ENCODE measurements around the gene RHNO1.

RHNO1 gene

GRCh38 chr12:2851931-2852330 lies 25.1 kb upstream of the RHNO1 start:
- no peak for DNase-seq (ENCODE audit: extremely low read depth, low read depth)
- no peak overlapping the region for H3K4me3 ChIP-seq (replicated peaks; ENCODE audit: low read depth, low read length)
- TF ChIP-seq, protein P1, sequence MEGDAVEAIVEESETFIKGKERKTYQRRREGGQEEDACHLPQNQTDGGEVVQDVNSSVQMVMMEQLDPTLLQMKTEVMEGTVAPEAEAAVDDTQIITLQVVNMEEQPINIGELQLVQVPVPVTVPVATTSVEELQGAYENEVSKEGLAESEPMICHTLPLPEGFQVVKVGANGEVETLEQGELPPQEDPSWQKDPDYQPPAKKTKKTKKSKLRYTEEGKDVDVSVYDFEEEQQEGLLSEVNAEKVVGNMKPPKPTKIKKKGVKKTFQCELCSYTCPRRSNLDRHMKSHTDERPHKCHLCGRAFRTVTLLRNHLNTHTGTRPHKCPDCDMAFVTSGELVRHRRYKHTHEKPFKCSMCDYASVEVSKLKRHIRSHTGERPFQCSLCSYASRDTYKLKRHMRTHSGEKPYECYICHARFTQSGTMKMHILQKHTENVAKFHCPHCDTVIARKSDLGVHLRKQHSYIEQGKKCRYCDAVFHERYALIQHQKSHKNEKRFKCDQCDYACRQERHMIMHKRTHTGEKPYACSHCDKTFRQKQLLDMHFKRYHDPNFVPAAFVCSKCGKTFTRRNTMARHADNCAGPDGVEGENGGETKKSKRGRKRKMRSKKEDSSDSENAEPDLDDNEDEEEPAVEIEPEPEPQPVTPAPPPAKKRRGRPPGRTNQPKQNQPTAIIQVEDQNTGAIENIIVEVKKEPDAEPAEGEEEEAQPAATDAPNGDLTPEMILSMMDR (IDR thresholded peaks at IDR 0.05; ENCODE audit: low read depth, low read length, missing control alignments): no peak

GRCh38 chr12:2853626-2854025 lies 23.4 kb upstream of the RHNO1 start:
- no peak overlapping the region for H3K4me3 ChIP-seq (replicated peaks; ENCODE audit: low read depth, low read length)
- DNase-seq (ENCODE audit: extremely low read depth, low read depth): peak; percentile 47
- TF ChIP-seq, protein P1 (IDR thresholded peaks at IDR 0.05; ENCODE audit: low read depth, low read length, missing control alignments): peak; percentile 94

GRCh38 chr12:2854669-2855453 lies 22.2 kb upstream of the RHNO1 start:
- TF ChIP-seq, protein P1 (IDR thresholded peaks at IDR 0.05; ENCODE audit: low read depth, low read length, missing control alignments): no peak
- no peak overlapping the region for H3K4me3 ChIP-seq (replicated peaks; ENCODE audit: low read depth, low read length)
- DNase-seq (ENCODE audit: extremely low read depth, low read depth): no peak

DNA sequence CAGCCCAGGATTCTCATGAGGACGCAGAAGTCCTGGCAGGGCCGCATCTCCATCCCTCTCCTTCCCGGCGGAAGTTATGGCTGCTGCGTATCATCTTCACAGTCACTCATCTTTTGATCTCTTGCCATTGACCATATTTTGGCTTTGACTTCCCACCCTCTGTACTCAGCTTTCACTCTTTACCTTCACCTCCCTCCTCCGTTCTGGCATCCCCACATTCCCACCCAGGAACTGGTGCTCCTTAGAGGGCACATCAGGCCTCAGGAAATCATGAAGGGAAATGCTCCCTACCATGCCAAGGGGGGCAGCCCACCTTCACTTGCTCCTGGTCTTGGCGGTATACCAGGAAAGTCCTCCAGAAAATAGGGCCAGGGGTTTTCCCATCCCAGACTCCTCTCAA lies 21.5 kb upstream of the RHNO1 start:
- TF ChIP-seq, protein P1 (IDR thresholded peaks at IDR 0.05; ENCODE audit: low read depth, low read length, missing control alignments): no peak
- H3K4me3 ChIP-seq (replicated peaks; ENCODE audit: low read depth, low read length): no peak overlapping the region
- no peak for DNase-seq (ENCODE audit: extremely low read depth, low read depth)

DNA sequence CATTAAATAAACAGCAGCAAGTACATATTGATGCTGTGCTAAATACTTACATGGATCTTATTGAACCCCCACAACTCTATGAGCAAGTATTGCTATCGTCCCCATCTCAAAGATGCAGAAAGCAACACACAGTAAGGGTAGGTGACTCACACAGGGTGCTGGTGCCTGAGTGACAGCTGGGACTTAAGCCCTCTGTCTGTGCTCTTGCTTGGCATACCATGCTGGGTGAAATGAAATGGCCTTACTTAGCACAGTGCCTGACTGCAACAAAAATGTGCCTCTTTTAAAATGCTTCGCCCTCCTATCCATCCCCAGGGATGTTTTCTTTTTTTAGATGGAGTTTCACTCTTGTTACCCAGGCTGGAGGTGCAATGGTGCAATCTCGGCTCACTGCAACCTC lies 21.0 kb upstream of the RHNO1 start:
- no peak overlapping the region for H3K4me3 ChIP-seq (replicated peaks; ENCODE audit: low read depth, low read length)
- TF ChIP-seq, protein P1 (IDR thresholded peaks at IDR 0.05; ENCODE audit: low read depth, low read length, missing control alignments): no peak
- no peak for DNase-seq (ENCODE audit: extremely low read depth, low read depth)

DNA sequence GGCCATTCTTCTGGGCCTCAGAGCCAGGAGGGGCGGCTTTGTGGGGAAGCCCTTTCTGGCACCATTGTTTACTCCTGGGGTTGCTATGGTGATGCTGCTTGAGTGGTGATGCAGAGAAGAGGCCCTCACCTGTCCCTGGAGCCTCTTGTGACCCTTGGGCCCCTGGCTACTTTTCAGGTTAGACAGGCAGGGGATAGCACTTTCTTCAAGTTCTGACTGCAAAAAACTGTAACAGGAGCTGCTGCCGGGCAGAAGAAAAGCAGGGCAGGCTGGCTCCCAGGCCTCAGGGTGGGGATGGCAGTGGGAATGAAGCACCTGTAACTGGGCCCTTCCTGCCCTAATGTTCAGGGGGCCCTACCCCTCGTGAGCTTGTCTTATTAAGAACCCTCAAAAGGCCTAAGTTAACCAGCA lies 20.0 kb upstream of the RHNO1 start, which contains the start of gene TEX52:
TSS of gene TEX52 (minus strand) at position 19 of the 411 bp plus-strand sequence. CDS start at position 6, 13 bp downstream.
- TF ChIP-seq, protein P1 (IDR thresholded peaks at IDR 0.05; ENCODE audit: low read depth, low read length, missing control alignments): no peak
- DNase-seq (ENCODE audit: extremely low read depth, low read depth): no peak
- no peak within 1 kb of the TSS for H3K4me3 ChIP-seq (replicated peaks; ENCODE audit: low read depth, low read length)
